Measurements from ENCODE around the gene ETHE1.

- TF ChIP-seq CTCF (IDR thresholded peaks at IDR 0.05) (no peak), EP300 (IDR thresholded peaks at IDR 0.05) (no peak)
Observed at GRCh38 chr19:43541920-43542650, 15.1 kb upstream of the ETHE1 start.
